ENCODE data around the gene WNT3A. TPM values are rescaled to one million over a fixed set of nuclear protein-coding genes. Genes with fewer than 3 reads are reported as not detected.
"Not testable (repeated sequence)": the region's sequence is repeated elsewhere in the genome, so short reads cannot be mapped to it uniquely, and the experiment has no call there.

WNT3A gene
- total and polyA plus RNA-seq, 2 donors (not counting 3 experiments of a cell fraction or from before 2014, with no cell fraction given): not detected

DNA sequence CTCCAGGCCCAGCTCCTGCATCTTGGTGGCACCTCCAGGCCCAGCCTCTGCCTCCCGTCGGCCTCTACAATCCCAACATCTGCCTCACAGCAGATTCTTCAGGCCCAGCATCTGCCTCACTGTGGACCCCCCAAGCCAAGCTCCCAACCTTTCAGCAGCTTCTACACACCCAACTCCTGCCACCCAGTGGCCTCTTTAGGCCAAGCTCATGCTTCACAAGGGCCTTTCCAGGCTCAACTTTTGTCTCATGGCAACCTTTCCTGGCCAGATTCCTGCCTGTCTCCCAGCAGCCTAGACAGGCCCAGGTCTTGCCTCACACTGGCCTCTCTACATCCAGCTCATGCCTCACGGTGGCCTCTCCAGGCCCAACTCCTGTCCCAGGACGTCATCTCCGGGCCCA lies 39.0 kb upstream of the WNT3A start:
- dilution Hi-C loops (cut with MboI; ENCODE audit: extremely low pct_ligation_motif_present, low sequenced_read_pairs); H3K9ac ChIP-seq (replicated peaks; ENCODE audit: extremely low read depth, insufficient read depth, low read length); FAIRE-seq; H4K20me1 ChIP-seq (replicated peaks; ENCODE audit: control insufficient read depth, extremely low read depth, insufficient read depth, low read length); H3K4me3 ChIP-seq (replicated peaks in 1 of 3; ENCODE audit: insufficient read depth in 1 of 3, low read depth in 1 of 3, low read length in 3 of 3); POLR2A ChIA-PET; H3K9me1 ChIP-seq (replicated peaks; ENCODE audit: control insufficient read depth, extremely low read depth, insufficient read depth, low read length); H2AFZ ChIP-seq (ENCODE audit: low read depth, low read length); DNase-seq (ENCODE audit: low read depth, low spot score); BruUV-seq (replicated peaks); H3K4me2 ChIP-seq (ENCODE audit: insufficient read depth, low read length); H3K27me3 ChIP-seq (ENCODE audit: control insufficient read depth in 2 of 2, insufficient read depth in 2 of 2, low read length in 2 of 2); H3K9me3 ChIP-seq (replicated peaks; ENCODE audit: control insufficient read depth, insufficient read depth, low read length); H3K79me2 ChIP-seq (ENCODE audit: control insufficient read depth, insufficient read depth, low read length); H3K36me3 ChIP-seq (ENCODE audit: control insufficient read depth in 2 of 2, extremely low read depth in 1 of 2, insufficient read depth in 2 of 2, low read length in 2 of 2); H3K4me1 ChIP-seq (ENCODE audit: control insufficient read depth, extremely low read depth, insufficient read depth, low read length); intact Hi-C loops (cut with micrococcal nuclease); H3K27ac ChIP-seq (ENCODE audit: insufficient read depth, low read depth, low read length): not testable (repeated sequence)
- CTCF ChIA-PET: interaction anchor here (1.6 kb wide), 1 partner anchor 20 kb away, joined by 3 read pairs; the partner anchor contains the start of gene WNT9A

GRCh38 chr1:227970076-227970995 lies 36.5 kb upstream of the WNT3A start:
- H3K27me3 ChIP-seq (ENCODE audit: control insufficient read depth in 2 of 2, insufficient read depth in 2 of 2, low read length in 2 of 2); dilution Hi-C loops (cut with MboI; ENCODE audit: extremely low pct_ligation_motif_present, low sequenced_read_pairs); H3K9me1 ChIP-seq (replicated peaks; ENCODE audit: control insufficient read depth, extremely low read depth, insufficient read depth, low read length); FAIRE-seq; H3K4me2 ChIP-seq (ENCODE audit: insufficient read depth, low read length); H3K79me2 ChIP-seq (ENCODE audit: control insufficient read depth, insufficient read depth, low read length); H3K27ac ChIP-seq (ENCODE audit: insufficient read depth, low read depth, low read length); H2AFZ ChIP-seq (ENCODE audit: low read depth, low read length); H3K36me3 ChIP-seq (ENCODE audit: control insufficient read depth in 2 of 2, extremely low read depth in 1 of 2, insufficient read depth in 2 of 2, low read length in 2 of 2); H3K9me3 ChIP-seq (replicated peaks; ENCODE audit: control insufficient read depth, insufficient read depth, low read length); POLR2A ChIA-PET; H3K4me3 ChIP-seq (replicated peaks in 1 of 3; ENCODE audit: insufficient read depth in 1 of 3, low read depth in 1 of 3, low read length in 3 of 3); H3K9ac ChIP-seq (replicated peaks; ENCODE audit: extremely low read depth, insufficient read depth, low read length); H4K20me1 ChIP-seq (replicated peaks; ENCODE audit: control insufficient read depth, extremely low read depth, insufficient read depth, low read length); DNase-seq (ENCODE audit: low read depth, low spot score); BruUV-seq (replicated peaks); intact Hi-C loops (cut with micrococcal nuclease); H3K4me1 ChIP-seq (ENCODE audit: control insufficient read depth, extremely low read depth, insufficient read depth, low read length): not testable (repeated sequence)
- CTCF ChIA-PET: interaction anchor here (1.0 kb wide), 1 partner anchor 16 kb away, joined by 3 read pairs; no protein-coding TSS in a partner anchor

- H3K27me3 ChIP-seq (ENCODE audit: control insufficient read depth in 2 of 2, insufficient read depth in 2 of 2, low read length in 2 of 2); H2AFZ ChIP-seq (ENCODE audit: low read depth, low read length); H3K4me2 ChIP-seq (ENCODE audit: insufficient read depth, low read length); H3K79me2 ChIP-seq (ENCODE audit: control insufficient read depth, insufficient read depth, low read length); H3K9me3 ChIP-seq (replicated peaks; ENCODE audit: control insufficient read depth, insufficient read depth, low read length); H3K27ac ChIP-seq (ENCODE audit: insufficient read depth, low read depth, low read length); POLR2A ChIA-PET; H4K20me1 ChIP-seq (replicated peaks; ENCODE audit: control insufficient read depth, extremely low read depth, insufficient read depth, low read length); H3K9ac ChIP-seq (replicated peaks; ENCODE audit: extremely low read depth, insufficient read depth, low read length); FAIRE-seq; DNase-seq (ENCODE audit: low read depth, low spot score); H3K36me3 ChIP-seq (ENCODE audit: control insufficient read depth in 2 of 2, extremely low read depth in 1 of 2, insufficient read depth in 2 of 2, low read length in 2 of 2); H3K4me1 ChIP-seq (ENCODE audit: control insufficient read depth, extremely low read depth, insufficient read depth, low read length); intact Hi-C loops (cut with micrococcal nuclease); H3K4me3 ChIP-seq (replicated peaks in 1 of 3; ENCODE audit: insufficient read depth in 1 of 3, low read depth in 1 of 3, low read length in 3 of 3); H3K9me1 ChIP-seq (replicated peaks; ENCODE audit: control insufficient read depth, extremely low read depth, insufficient read depth, low read length); BruUV-seq (replicated peaks); dilution Hi-C loops (cut with MboI; ENCODE audit: extremely low pct_ligation_motif_present, low sequenced_read_pairs): not testable (repeated sequence)
- CTCF ChIA-PET: interaction anchor here (1.0 kb wide), 1 partner anchor 17 kb away, joined by 3 read pairs; no protein-coding TSS in a partner anchor
Observed at GRCh38 chr1:227971216-227971615, 35.6 kb upstream of the WNT3A start.

- dilution Hi-C loops (cut with MboI; ENCODE audit: extremely low pct_ligation_motif_present, low sequenced_read_pairs); H3K27ac ChIP-seq (ENCODE audit: insufficient read depth, low read depth, low read length); H3K4me1 ChIP-seq (ENCODE audit: control insufficient read depth, extremely low read depth, insufficient read depth, low read length); H3K36me3 ChIP-seq (ENCODE audit: control insufficient read depth in 2 of 2, extremely low read depth in 1 of 2, insufficient read depth in 2 of 2, low read length in 2 of 2); H3K79me2 ChIP-seq (ENCODE audit: control insufficient read depth, insufficient read depth, low read length); H3K27me3 ChIP-seq (ENCODE audit: control insufficient read depth in 2 of 2, insufficient read depth in 2 of 2, low read length in 2 of 2); FAIRE-seq; H3K9me3 ChIP-seq (replicated peaks; ENCODE audit: control insufficient read depth, insufficient read depth, low read length); H3K4me2 ChIP-seq (ENCODE audit: insufficient read depth, low read length); H3K4me3 ChIP-seq (replicated peaks in 1 of 3; ENCODE audit: insufficient read depth in 1 of 3, low read depth in 1 of 3, low read length in 3 of 3); POLR2A ChIA-PET; DNase-seq (ENCODE audit: low read depth, low spot score); H2AFZ ChIP-seq (ENCODE audit: low read depth, low read length); H3K9ac ChIP-seq (replicated peaks; ENCODE audit: extremely low read depth, insufficient read depth, low read length); H3K9me1 ChIP-seq (replicated peaks; ENCODE audit: control insufficient read depth, extremely low read depth, insufficient read depth, low read length); BruUV-seq (replicated peaks); intact Hi-C loops (cut with micrococcal nuclease); H4K20me1 ChIP-seq (replicated peaks; ENCODE audit: control insufficient read depth, extremely low read depth, insufficient read depth, low read length): not testable (repeated sequence)
- CTCF ChIA-PET: interaction anchor here (1.0 kb wide), 1 partner anchor 18 kb away, joined by 3 read pairs; no protein-coding TSS in a partner anchor
Observed at GRCh38 chr1:227971643-227972282, 35.0 kb upstream of the WNT3A start.

Data from endothelial cell of umbilical vein (primary cell).